ENCODE data around the gene ATP8A1.

DNA sequence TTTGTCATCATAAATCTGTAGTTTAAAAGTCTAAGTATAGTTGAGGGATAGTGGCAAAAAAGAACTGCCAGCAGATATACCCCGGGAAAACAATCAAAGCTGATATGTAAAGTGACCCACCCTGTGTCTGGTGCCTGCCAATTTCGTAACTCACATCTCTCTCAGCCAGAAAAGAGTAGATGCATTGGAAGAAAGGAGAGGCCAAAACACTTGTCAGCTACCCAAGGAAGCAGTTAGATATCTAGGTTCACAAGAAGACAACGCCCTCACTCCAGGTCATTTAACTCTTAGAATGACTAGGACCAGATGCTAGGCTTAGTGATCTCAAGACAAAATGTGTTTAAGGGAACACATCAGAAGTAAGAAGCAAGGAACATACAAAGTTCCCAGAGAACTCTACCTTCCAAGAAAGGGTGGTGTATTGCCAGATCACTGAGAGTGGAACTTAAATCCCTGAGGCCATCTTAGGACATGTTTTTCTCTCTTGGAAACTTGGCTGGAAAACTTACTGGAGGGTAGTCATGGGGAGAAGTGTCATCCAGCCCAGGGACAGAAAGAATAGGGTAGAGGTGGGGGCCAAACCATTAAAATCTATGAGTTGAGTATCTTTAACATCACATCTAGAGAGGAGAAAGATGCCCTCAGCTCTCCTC lies 133.7 kb downstream of the ATP8A1 start:
- TF ChIP-seq, protein P1, sequence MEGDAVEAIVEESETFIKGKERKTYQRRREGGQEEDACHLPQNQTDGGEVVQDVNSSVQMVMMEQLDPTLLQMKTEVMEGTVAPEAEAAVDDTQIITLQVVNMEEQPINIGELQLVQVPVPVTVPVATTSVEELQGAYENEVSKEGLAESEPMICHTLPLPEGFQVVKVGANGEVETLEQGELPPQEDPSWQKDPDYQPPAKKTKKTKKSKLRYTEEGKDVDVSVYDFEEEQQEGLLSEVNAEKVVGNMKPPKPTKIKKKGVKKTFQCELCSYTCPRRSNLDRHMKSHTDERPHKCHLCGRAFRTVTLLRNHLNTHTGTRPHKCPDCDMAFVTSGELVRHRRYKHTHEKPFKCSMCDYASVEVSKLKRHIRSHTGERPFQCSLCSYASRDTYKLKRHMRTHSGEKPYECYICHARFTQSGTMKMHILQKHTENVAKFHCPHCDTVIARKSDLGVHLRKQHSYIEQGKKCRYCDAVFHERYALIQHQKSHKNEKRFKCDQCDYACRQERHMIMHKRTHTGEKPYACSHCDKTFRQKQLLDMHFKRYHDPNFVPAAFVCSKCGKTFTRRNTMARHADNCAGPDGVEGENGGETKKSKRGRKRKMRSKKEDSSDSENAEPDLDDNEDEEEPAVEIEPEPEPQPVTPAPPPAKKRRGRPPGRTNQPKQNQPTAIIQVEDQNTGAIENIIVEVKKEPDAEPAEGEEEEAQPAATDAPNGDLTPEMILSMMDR (IDR thresholded peaks at IDR 0.05 in 8 of 11, conservative IDR thresholded peaks at IDR 0.05 in 3 of 11) = no peak
- no peak for TF ChIP-seq POLR2A (IDR thresholded peaks at IDR 0.05)
